ENCODE results near the gene ADGRE3.

GRCh38 chr19:14655726-14656125, 18.9 kb downstream of the ADGRE3 start:
- TF ChIP-seq EZH2 (IDR thresholded peaks at IDR 0.05; ENCODE audit: low read length): no peak
- TF ChIP-seq, protein P1, sequence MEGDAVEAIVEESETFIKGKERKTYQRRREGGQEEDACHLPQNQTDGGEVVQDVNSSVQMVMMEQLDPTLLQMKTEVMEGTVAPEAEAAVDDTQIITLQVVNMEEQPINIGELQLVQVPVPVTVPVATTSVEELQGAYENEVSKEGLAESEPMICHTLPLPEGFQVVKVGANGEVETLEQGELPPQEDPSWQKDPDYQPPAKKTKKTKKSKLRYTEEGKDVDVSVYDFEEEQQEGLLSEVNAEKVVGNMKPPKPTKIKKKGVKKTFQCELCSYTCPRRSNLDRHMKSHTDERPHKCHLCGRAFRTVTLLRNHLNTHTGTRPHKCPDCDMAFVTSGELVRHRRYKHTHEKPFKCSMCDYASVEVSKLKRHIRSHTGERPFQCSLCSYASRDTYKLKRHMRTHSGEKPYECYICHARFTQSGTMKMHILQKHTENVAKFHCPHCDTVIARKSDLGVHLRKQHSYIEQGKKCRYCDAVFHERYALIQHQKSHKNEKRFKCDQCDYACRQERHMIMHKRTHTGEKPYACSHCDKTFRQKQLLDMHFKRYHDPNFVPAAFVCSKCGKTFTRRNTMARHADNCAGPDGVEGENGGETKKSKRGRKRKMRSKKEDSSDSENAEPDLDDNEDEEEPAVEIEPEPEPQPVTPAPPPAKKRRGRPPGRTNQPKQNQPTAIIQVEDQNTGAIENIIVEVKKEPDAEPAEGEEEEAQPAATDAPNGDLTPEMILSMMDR (optimal IDR thresholded peaks at IDR 0.05 in 1 of 3, IDR thresholded peaks at IDR 0.05 in 1 of 3, conservative IDR thresholded peaks at IDR 0.05 in 1 of 3; ENCODE audit: extremely low read depth in 1 of 3, insufficient read depth in 2 of 3, low read length in 3 of 3): no peak

Data from keratinocyte (primary cell).